Erythroblast (primary cell): ENCODE measurements around the gene SLC24A3.

Experiments used
- GATA1 ChIP-seq: IDR thresholded peaks from 2 replicates; pipeline ENCODE4 v1.6.1; 2011; ENCODE audit warnings: low read depth, mild to moderate bottlenecking, control low read depth, low read length, moderate library complexity
- POLR2A ChIP-seq: IDR thresholded peaks from 2 replicates; pipeline ENCODE4 v1.6.1; 2011; ENCODE audit warnings: mild to moderate bottlenecking, low read length

DNA sequence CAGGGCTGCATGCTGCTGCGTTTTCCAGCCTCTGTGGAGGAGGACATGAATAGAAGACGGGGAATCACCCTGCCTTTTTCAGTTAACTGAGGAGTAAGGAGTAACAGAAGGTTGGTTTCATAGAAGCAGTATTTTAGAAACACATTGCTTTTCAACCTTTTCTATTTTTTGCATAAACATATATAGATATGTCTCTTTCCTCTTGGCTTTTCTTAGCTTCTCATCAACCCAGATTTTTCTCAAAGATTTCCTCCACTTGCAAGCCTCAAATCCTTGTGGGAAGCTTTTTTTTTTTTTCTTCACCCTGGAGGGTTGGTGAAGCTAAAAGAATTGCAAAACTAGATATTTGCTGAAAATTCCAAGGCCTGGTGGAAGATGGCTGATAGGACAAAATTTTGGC, 6.0 kb downstream of the SLC24A3 start:
- TF ChIP-seq POLR2A (no peak), GATA1 (no peak)
